GM19035 (cell line): Measurements from ENCODE around the gene ZNF471.

Experiments used
- ATAC-seq: cut with Tn5 transposase; IDR thresholded peaks from one replicate; pipeline ENCODE4 v1.9.1; 2021; ENCODE audit not compliant: unreplicated experiment

ZNF471 gene

DNA sequence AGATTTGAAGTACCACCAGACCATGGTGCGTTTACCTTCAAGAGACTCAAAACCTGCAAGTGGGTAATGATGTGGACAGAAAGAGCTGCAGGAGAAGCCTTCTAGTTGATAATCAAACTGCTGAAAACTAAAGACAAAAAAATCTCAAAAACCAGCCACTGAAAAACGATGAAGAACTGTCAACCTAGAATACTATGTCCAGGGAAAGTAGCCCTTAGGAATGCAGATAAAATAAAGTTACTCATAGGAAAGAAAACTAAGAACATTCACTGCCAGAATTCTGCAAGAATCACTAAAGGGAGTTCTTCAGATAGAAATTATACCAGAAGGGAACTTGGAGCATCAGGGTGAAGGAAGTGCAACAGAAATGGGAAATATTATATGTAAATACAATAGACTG is 64.9 kb downstream of the ZNF471 start:
- ATAC-seq, result no peak

DNA sequence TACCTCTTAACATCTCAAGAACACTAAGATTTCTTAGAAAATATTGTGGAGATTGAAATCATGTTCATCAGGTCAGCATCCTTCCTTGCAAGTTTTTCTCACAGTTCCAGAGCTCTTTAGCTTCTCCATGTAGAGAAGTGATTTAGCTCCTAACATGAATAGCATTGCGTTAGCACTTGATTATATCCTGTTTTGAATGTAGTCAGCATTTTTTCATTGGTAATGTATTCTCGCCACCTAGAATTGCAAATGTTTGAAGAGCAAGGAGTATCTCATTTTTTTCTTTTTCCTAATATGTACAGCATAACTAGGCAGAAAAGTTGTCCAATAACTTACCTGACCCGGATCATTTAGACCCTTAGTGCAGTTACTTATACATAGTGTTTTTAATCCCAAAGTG is 66.3 kb downstream of the ZNF471 start:
- no peak for ATAC-seq

DNA sequence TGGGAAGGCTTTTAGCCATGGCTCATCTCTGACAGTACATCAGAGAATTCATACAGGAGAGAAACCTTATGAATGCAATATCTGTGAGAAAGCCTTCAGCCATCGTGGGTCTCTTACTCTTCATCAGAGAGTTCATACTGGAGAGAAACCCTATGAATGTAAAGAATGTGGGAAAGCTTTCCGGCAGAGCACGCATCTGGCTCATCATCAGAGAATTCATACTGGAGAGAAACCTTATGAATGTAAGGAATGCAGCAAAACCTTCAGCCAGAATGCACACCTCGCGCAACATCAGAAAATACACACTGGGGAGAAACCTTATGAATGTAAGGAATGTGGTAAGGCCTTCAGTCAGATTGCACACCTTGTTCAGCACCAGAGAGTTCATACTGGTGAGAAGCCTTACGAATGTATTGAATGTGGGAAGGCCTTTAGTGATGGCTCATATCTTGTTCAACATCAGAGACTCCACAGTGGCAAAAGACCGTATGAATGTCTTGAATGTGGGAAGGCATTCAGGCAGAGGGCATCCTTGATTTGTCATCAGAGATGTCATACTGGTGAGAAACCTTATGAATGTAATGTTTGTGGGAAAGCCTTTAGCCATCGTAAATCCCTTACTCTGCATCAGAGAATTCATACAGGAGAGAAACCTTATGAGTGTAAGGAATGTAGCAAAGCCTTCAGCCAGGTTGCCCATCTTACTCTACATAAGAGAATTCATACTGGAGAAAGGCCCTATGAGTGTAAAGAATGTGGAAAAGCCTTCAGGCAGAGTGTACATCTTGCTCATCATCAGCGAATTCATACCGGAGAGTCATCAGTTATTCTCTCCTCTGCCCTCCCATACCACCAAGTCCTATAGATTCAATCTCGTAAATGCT is 70.3 kb downstream of the ZNF471 start:
- ATAC-seq, result no peak
